HepG2 (cell line): ENCODE data around the gene WNT7A.

ENCODE experiments used
- CEBPG ChIP-seq: IDR thresholded peaks from 2 replicates; pipeline ENCODE4 v1.6.1; 2016
- HNF4G ChIP-seq, 2 experiments: sonication (generic) in 1 of 2; formaldehyde crosslinking in 1 of 2; IDR thresholded peaks; 2 replicates each; pipeline versions ENCODE4 v1.4.0 to v1.6.1; 2011 to 2020; ENCODE audit warnings: borderline replicate concordance in 2 of 2, low read depth in 2 of 2, mild to moderate bottlenecking in 2 of 2, low read length in 1 of 2, missing genetic modification reagents in 1 of 2, moderate library complexity in 1 of 2
- SP2 ChIP-seq: sonication (generic); formaldehyde crosslinking; IDR thresholded peaks from 2 replicates; pipeline ENCODE4 v1.5.1; 2020; ENCODE audit warnings: mild to moderate bottlenecking, missing genetic modification reagents

DNA sequence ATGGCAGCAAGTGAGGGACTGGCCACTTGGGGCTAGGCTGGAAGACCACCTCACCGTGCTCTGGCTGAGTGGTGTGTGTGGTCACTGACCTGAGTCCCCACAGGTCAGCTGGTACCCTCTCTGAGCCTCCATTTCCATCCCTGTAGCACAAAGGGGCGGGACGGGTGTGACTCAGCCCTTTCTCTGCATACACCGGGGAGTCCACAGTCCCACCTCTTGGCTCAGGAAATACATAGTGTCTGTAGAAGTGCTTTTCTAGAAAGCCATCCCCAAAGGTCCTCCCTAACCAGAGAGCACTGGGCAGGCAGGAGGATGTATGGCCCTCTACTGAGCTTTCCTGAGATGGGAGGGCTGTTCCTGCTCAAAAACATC is 27.2 kb downstream of the WNT7A start:
- TF ChIP-seq SP2, result no peak
- TF ChIP-seq CEBPG (CRISPR knock-in tag), result no peak
- no peak for TF ChIP-seq HNF4G (IDR thresholded peaks at IDR 0.05; ENCODE audit: borderline replicate concordance, low read depth, low read length)
- TF ChIP-seq HNF4G (CRISPR knock-in tag; IDR thresholded peaks at IDR 0.05; ENCODE audit: borderline replicate concordance, low read depth), result no peak
